NCI-H2081 (cell line): ENCODE results near the gene IFI27.

Experiments used
- DNase-seq, 2 experiments: peaks; one replicate each; lab custom pipeline; 2025; lab: John Stamatoyannopoulos, UW

The IFI27 gene

DNA sequence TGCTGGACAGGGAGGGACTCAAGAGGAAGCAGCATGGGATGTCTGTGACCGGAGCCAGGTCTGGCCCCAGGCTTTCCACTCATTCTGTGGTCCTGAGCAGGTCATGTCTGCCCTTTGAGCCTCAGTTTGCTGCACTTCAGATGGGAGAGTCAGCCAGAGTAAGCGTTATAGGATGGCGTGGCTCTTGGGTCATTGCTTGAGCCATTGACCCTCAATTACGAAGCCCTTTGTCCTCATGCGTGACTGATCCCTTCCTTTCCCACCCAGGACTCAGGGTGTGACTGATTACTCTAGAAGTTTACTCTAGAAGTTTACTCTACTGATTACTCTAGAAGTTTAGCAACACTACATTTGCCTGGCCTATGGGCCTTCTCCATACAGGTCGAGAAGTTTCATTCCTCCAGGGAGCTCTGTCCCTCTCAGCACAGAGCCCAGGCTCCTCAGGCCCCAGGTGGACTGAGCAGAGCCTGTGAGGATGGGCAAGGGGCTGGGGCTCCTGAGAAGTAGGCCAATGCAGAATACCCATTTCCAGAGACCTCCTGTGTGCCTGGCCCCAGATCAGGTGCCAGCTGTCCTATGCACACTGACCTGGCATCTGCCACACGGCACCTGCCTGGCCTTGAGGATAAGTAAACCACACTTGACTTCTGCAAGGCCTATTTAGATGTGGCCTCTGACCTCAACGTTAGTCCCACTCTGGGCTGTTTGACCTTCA lies 7.6 kb upstream of the IFI27 start:
- no peak for DNase-seq

DNA sequence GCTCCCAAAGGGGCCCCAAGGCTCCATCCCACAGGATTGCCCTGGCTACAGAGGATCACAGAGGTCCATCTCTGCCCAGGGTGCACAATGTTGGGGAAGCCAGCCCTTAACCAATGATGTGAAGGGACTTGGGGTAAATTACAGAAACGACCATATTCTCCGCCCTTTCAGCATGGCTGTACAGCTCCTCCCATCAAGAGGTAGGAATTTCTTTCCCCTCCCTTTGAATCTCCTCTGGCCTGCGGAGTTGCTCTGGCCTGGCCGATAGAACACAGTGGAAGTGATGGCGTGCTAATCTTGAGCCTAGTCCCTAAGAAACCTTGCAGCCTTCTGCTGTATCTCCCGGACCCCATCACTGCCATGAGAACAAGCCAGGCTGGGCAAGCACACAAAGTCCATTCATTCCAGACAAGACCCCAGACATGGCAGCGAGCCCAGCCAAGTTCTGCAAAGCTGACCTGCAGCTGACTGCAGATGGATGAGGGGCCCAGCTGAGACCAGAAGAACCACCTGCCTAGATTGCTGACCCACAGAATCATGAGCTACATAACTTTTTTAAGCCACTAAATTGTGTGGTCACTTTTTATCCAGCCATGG lies 6.9 kb upstream of the IFI27 start:
- no peak for DNase-seq

DNA sequence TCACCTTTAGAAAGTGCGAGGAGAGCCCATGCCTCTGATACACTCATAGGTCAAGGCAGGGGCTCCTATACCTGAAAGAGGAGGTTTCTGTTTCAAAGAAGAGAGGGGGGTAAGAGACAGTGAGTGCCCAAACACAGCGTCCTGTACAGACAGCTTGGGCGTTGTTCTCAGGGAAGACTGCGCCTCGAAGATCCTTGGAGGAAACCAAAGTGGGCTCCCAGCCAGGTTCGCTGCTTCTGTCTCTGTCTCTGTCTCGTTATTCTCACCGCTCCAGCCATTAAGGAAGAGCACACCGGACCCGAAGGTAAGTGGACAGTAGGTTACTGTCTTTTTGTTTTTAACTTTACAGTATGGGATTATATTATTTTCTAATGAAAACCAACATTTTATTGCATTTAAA lies 5.8 kb upstream of the IFI27 start:
- no peak for DNase-seq

DNA sequence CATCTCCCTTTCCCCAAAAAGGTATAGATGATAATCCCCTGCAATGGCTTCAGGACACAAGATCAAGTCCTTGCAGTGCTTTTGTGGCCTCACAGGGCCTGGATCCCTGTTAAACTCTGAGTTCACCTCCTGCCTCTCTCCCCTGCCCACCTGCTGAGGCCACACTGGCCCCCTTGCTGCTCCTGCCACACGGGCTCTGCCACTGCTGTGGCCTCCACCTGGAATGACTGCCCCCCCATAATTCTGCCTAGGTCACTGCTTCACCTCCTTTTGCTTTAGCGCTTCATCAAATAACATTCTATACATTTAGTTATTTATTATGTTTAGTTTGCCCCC lies 653 bp upstream of the IFI27 start:
- no peak for DNase-seq

DNA sequence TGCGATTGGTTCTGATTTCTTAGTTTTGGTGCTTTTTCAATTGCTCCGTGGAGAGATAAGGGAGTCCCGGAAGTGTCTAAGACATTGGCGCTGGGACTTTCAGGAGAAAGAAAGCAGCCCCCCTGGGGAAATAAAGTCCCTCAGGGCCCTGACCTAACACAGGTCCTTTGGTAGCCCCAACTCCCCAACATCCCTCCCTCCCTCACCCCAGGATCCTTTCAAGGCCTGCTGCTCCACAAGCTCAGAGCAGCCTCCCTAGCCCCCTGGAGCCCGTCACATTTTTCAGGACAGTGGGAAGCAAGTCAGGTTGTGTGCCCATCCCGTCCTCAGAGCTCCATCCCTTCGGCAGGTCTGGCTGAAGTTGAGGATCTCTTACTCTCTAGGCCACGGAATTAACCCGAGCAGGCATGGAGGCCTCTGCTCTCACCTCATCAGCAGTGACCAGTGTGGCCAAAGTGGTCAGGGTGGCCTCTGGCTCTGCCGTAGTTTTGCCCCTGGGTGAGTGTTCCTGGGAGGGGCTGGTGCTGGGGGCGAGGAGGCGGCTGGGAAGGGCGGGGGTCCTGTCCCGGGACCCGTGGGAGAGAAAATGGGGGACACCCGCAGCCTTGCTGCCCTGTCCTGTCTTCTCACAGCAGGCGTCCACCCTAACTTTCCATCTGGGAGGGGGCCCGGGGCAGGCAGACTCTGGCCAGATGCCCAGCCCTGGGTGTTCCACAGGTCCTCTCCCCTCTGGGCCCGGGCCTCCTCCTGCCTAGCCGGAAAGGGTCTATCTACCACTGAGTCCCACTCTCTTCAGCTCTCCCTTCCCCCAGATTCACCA lies 950 bp downstream of the IFI27 start:
- DNase-seq, result no peak

DNA sequence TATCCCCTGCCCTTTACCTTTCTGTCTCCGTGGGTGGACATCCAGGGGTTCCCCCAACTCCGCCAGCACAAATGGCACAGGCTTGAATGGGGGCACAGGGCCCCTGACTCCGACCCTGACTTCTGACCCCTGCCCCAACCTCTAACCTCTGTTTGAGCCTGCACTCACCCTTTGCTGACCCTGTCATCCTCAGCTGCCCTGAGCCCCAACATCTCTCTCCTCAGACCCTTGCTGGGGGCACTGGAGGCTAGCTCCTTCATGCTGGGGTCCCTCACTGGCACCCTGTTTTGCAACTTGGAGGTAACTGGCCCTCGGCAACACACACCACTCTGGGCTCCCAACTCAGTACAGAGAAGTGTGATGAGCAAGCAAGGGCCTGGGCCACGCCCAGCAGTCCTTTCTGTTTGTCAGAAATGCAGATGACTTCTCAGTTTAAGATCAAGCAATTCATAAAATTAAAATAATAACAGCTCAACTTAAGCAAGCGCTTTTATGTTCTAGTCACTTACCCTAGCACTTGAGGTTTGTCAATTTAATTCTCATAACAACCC lies 2.1 kb downstream of the IFI27 start:
- no peak for DNase-seq

DNA sequence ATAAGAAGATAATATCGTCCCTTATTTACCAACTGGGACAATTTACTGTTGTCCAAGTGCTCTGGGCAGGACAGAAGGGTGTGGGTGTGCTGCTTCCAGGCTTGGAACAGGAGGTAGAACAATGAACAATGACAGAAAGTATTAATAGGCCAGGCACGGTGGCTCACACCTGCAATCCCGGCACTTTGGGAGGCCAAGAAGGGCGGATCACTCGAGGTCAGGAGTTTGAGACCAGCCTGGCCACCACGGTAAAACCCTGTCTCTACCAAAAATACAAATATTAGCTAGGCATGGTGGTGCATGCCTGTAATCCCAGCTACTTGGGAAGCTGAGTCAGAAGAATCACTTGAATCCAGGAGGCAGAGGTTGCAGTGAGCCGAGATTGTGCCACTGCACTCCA lies 2.5 kb downstream of the IFI27 start:
- DNase-seq, result no peak

DNA sequence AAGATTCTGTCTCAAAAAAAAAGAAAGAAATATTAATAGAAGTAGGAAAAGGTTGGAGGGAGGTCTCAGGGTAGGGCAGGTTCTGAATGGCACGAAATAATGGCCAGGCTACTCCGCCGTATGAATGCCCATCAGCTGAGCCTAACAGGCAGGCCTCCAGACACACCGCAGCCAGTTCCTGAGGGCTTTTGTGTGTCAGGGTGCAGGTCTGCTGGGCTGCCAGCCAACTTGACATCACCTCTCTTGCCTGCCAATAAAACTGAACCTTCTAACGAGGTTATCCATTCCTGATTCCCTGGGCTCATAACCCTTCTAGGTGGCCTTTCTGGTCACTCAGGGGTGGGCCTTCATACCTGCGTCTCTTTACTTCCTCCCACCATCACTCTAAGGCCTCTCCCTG lies 3.0 kb downstream of the IFI27 start:
- DNase-seq, result no peak

DNA sequence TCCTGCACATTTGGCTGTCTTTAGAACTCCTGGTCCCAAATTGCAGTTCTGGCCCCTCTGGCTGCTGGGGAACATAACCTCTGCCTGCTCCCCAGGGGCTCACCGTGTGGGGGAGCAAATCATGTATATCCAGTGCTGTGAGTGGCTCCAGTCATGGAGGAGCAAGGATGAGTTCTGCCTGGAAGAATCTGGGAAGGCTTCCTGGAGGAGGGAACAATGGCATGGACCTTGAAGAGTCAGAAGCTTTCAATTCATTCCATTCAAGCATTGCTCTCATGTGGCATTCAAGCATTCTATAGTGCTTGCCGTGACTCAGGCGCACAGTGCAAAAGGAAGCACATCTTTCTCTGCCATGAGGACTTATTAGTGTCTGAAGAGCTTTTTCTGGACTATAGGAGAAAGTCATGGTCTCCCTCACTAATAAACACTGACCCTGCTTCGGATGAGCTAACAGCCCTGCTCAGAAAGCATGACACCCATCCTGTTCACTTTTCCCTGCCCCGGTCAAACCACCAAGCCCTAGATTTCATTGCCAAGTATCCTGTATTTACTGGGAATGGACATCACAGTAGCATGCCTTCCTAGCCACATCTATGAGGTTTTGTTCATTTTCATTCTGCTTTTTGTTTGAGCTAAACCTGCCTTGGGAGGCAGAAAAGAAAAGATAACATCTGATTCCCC lies 3.5 kb downstream of the IFI27 start:
- DNase-seq, result no peak

DNA sequence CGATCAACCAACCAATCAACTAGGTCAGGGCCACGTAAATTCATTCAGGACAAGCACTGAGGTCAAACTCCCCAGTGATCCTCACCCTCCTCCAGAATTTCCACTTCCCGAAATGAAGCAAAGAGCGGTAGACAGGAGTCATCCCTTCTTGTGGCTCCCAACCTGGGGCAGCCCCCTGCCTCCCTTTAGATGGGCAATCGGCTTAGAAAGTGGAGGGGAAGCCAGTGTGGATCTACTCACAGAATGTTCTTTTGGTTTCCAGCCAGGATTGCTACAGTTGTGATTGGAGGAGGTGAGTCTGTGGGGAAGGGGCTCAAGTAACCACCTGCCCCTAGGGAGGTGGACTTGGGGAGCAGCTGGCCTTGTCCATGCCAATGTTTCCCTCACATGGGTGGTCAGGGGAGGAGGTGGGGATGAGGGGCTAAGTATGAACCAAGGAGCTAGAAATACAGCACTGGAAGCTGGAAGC lies 4.1 kb downstream of the IFI27 start:
- no peak for DNase-seq

DNA sequence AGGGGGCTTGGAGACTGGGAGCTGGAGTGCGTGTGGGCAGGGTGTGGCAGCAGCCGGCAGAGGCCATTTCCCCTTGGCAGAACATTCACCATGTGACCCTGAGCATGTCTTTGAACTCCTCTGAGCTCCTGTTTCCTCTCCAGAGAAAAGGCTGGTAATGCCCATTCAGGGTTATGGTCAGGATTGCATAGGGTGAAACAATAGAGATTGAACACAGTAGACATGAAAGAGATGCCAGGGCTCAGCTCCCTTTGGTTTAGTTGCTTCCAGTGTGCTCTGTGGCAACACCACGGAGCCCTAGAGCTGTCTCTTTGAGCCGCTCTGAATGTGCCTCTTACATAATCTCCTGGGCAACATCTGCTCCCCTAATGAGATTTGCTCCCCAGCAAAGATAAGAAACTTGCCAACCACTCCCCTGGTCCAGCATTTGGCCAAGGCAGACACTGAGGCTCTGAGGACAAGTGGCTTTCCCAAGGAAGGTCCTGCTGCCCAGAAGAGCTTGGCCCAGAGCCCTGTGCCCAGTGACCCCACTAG lies 4.6 kb downstream of the IFI27 start:
- DNase-seq, result no peak

DNA sequence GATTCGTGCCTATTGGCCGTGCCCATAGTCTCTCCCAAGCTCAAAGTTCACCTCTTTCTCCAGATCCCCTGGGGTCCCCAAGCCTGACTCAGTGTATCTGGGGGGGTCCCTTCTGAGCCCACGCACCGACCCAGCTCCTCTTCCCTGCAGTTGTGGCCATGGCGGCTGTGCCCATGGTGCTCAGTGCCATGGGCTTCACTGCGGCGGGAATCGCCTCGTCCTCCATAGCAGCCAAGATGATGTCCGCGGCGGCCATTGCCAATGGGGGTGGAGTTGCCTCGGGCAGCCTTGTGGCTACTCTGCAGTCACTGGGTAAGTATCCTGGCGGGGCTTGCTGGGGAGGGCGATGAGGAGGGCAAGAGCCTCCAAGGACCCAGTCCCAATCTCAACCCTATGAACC lies 5.1 kb downstream of the IFI27 start:
- no peak for DNase-seq

DNA sequence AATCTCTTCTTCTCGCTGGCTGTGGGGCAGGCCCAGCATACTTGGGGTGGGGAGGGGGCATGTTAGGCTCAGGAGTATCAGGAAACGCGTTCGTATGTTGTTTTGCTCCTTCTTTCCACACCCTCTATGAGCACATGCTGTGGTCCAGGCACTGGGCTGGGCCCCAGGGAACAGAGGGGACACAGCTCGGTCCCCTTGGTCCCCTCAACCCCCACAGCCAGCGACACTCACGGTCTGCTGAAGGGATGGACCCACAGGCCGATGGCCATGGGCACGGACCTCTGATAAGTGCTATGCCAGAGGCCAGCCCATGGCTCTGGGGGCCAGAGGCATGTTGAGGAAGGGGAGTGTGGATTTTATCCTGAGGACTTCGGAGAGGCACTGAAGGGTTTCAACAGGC lies 6.2 kb downstream of the IFI27 start:
- no peak for DNase-seq

DNA sequence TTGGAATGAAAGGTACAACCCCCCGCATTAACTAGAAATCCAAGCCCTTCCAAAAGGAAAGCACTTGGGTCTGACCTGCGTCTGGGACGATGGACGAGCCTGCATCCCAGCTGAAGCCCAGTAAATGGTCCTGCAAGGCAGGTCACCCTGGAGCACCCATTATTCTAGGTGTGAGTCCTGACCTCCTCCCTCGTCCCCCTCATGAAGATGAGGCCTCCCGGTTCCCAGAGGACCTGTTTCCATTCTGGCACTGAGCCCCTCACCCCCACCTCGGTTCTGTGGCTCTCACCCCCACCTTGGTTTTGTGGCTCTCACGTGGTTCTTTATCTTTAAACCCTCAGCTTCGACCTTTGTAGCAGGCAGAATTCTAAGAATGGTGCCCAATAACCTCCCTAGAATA lies 7.3 kb downstream of the IFI27 start:
- no peak for DNase-seq

DNA sequence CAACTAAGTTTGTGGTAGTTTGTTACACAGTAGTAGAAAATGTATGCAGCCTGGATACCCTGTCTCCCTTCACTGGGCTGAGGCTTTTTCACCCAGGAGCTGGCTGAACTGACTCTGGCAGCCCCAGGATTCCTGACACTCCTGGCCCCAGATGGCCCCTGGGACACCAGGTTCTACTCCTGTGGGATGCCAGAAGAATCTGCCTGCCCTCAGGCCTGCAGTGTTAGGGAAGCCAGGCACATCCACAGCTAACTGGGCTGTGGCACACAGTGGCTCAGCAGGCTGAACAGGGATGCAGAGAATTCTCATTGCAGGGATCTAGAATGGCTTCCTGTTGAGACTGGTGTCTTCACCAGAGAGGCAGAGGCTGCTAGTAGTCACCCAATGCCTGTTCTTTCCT lies 8.5 kb downstream of the IFI27 start:
- no peak for DNase-seq

DNA sequence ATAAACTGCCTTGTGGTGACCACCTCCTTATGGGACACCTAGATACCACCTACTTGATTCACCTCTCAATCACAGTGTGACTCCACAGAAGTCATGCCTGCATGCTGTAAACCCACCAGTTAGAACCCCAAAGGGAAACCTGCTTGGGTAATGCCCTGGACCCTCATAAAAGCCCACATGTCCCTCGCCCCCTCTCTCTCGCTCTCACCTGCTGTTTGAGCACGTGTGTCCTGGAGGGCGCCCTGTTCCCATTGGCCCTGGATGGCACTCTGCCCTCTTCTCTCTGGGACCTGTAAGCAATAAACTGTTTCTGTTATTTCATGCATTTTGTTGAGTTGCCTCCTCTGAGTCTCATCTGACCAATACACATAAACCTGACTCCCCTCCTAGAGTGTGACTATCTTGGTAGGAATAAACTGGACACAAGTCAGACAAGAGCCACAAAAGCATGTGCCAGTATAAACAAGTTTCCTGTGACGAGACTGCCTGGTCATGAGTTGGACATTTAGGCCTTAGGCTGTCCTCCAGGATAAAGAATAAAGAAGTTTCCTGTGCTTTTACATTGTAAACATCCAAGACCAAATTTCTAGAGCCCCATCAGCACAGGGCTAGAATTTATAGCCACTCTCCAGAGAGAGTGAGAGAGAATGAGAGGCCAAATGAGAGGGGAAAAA lies 10.3 kb downstream of the IFI27 start:
- DNase-seq, result no peak

DNA sequence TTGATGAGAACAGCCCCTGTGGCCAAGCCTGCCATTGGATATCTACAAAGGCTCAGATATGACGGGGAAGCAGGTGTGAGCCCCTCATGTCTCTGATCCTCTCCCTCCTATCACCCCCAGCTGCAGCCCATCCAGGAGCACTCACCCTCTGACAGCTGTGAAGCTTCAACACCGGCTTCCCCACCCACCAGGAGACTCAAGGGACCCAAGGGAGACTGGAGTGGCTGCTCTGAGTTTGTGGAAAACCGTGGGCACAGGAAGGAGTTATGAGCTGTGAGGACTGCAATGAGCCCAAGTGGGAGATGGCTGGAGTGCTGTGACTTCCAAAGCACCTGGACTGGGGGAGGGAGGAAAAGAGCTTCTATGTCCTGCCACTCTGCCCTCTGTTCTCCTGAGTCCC lies 10.9 kb downstream of the IFI27 start:
- no peak for DNase-seq

DNA sequence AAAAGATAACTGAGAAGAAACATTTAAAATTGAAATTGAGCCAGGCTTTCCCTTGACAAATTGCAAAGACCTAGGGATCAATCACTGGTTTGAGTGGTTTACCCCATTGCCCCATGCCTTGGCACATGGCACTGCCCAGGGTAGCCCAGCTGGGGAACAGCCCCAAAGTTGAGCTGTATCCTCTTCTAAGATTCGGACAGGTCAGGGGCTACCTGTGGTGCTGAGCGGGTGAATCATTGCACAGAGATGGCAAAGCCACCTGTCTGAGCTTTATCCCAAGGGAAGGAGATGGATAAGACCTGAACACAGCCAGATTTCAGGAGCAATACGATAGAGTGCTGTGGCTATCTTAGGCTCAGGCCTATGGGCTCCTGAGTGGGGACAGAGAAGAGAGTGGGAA lies 11.9 kb downstream of the IFI27 start:
- DNase-seq, result no peak

DNA sequence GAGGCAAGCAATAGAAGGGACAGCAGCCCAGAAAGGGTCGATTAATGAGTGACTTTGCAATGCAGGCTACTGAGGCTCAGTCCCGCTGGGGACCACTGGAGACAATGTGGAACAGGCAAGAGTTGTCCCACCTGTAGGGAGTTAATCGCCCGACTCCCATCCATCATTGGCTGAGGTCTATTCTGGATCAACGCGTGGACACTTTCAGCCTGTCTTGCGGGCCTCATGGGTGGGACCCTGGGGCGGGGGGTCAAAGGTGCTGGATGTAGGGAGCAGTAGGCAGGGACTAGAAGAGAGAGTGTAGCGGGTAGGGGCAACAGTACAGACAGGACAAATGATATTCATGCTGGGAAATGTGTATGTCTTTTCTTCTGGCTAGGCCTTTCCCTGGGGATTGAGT lies 12.8 kb downstream of the IFI27 start:
- no peak for DNase-seq

DNA sequence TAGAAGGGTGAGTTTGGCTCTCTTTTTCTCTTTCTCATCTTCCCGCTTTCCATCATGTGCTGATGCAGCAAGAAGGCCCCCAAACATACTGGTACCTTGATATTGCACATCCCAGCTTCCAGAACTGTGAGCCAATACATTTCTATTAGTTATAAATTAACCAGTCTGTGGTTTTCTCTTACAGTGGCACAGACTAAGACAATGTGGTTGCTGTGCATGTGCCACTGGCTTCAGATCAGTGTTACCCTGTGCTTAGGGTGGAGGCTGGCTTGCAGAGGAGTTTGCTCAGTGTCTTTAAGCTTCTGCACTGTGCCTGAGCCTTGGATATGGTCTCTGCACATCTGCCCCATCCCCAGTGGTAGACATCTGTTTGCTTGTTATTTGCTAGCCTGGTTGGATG lies 13.3 kb downstream of the IFI27 start:
- DNase-seq, result no peak

DNA sequence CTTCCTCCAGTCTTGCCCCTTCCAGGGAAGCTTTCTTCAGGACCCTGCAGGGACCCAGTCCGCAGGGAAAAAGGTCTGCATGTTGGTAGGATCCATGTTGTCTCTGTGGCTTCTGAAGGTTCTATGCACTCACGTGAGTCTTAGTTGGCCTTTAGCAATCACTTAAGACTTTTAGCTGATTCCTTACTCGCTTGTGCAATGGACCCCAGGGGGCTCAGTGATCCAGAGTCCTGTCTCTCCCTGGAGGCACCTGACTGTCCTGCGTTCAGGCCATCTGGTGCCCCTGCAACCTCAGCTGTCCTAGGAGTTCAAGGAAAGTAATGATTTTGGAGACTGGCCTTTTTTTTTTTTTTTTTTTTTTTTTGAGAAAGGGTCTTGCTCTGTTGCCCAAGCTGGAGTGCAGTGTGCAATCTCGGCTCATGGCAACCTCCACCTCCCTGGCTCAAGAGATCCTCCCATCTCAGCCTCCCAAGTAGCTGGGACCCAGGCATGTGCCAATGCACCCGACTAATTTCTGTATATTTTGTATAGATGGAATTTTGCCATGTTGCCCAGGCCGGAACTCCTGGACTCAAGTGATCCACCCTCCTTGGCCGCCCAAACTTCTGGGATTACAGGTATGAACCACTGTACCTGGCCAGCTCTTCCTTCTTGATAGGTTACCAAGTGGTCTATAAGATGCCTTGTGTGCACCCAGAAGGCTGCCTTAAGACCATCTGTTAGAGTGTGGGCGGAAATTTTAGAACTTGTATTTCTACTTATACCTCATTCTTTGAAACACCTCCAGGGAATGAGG lies 14.2 kb downstream of the IFI27 start:
- no peak for DNase-seq
